Uterus (tissue), 2 donors: ENCODE measurements around the gene FAM161A.
"Not testable (repeated sequence)": the region's sequence is repeated elsewhere in the genome, so short reads cannot be mapped to it uniquely, and the experiment has no call there.

Experiments used
- POLR2A ChIP-seq, 2 donors: fragments of 450-650 bp; IDR thresholded peaks; one replicate each; pipeline ENCODE4 v1.6.1; 2016; ENCODE audit warnings: antibody characterized with exemption in 2 of 2, mild to moderate bottlenecking in 1 of 2, moderate library complexity in 1 of 2
- TF ChIP-seq, protein P1 (sequence below), 4 experiments: fragments of 200-600 bp in 2 of 4; fragments of 450-650 bp in 2 of 4; sonication (generic) in 2 of 4; IDR thresholded peaks; one replicate each; pipeline ENCODE4 v1.5.1; 2016 to 2019; ENCODE audit warnings: antibody characterized with exemption in 4 of 4, mild to moderate bottlenecking in 2 of 4, moderate library complexity in 1 of 4

GRCh38 chr2:61866482-61867089 lies 12.7 kb upstream of the FAM161A start:
- TF ChIP-seq, protein P1, sequence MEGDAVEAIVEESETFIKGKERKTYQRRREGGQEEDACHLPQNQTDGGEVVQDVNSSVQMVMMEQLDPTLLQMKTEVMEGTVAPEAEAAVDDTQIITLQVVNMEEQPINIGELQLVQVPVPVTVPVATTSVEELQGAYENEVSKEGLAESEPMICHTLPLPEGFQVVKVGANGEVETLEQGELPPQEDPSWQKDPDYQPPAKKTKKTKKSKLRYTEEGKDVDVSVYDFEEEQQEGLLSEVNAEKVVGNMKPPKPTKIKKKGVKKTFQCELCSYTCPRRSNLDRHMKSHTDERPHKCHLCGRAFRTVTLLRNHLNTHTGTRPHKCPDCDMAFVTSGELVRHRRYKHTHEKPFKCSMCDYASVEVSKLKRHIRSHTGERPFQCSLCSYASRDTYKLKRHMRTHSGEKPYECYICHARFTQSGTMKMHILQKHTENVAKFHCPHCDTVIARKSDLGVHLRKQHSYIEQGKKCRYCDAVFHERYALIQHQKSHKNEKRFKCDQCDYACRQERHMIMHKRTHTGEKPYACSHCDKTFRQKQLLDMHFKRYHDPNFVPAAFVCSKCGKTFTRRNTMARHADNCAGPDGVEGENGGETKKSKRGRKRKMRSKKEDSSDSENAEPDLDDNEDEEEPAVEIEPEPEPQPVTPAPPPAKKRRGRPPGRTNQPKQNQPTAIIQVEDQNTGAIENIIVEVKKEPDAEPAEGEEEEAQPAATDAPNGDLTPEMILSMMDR (IDR thresholded peaks at IDR 0.05) = not testable (repeated sequence)
- not testable (repeated sequence) for TF ChIP-seq POLR2A (IDR thresholded peaks at IDR 0.05)
